ENCODE data around the gene DTNB. TPM values are rescaled to one million over a fixed set of nuclear protein-coding genes. Genes with fewer than 3 reads are reported as not detected.
A peak's percentile ranks its signal among the peaks of the same experiment; 100 is the strongest.

Gene DTNB
- total RNA-seq, 1 donor from 2014 or later = 5.9 TPM

- intact Hi-C loops (cut with micrococcal nuclease) = no loop called here
- DNase-seq (no peak), ATAC-seq (no peak)
Observed at GRCh38 chr2:25447018-25447417, 226.4 kb downstream of the DTNB start.

- ATAC-seq (no peak), DNase-seq (no peak)
- intact Hi-C loops (cut with micrococcal nuclease) = no loop called here
Observed at GRCh38 chr2:25446122-25446521, 227.3 kb downstream of the DTNB start.

- DNase-seq = no peak
- intact Hi-C loops (cut with micrococcal nuclease) = no loop called here
- ATAC-seq = no peak
Observed at GRCh38 chr2:25445464-25445863, 227.9 kb downstream of the DTNB start.

- no peak for DNase-seq
- ATAC-seq = no peak
- intact Hi-C loops (cut with micrococcal nuclease) = no loop called here
Observed at GRCh38 chr2:25444608-25445270, 228.6 kb downstream of the DTNB start.

- DNase-seq (no peak), ATAC-seq (no peak)
- intact Hi-C loops (cut with micrococcal nuclease) = no loop called here
Observed at GRCh38 chr2:25443766-25444165, 229.6 kb downstream of the DTNB start.

- DNase-seq (no peak), ATAC-seq (no peak)
- intact Hi-C loops (cut with micrococcal nuclease) = no loop called here
Observed at GRCh38 chr2:25441353-25441752, 232.0 kb downstream of the DTNB start.

- no peak for DNase-seq
- intact Hi-C loops (cut with micrococcal nuclease) = no loop called here
- no peak for ATAC-seq
Observed at GRCh38 chr2:25438793-25439192, 234.6 kb downstream of the DTNB start.

GRCh38 chr2:25437881-25438662 is 235.3 kb downstream of the DTNB start:
- DNase-seq (no peak), ATAC-seq (no peak)
- intact Hi-C loops (cut with micrococcal nuclease) = no loop called here

GRCh38 chr2:25435421-25435820 is 238.0 kb downstream of the DTNB start:
- no peak for ATAC-seq
- intact Hi-C loops (cut with micrococcal nuclease) = no loop called here
- DNase-seq = no peak

- intact Hi-C loops (cut with micrococcal nuclease) = no loop called here
- no peak for ATAC-seq
- DNase-seq = no peak
Observed at GRCh38 chr2:25431604-25432003, 241.8 kb downstream of the DTNB start.

- ATAC-seq = no peak
- no peak for DNase-seq
- intact Hi-C loops (cut with micrococcal nuclease) = no loop called here
Observed at GRCh38 chr2:25430556-25430955, 242.8 kb downstream of the DTNB start.

- intact Hi-C loops (cut with micrococcal nuclease) = no loop called here
Observed at GRCh38 chr2:25426326-25426725, 247.1 kb downstream of the DTNB start.

GRCh38 chr2:25424426-25425028 is 248.8 kb downstream of the DTNB start:
- DNase-seq (no peak), ATAC-seq (no peak)
- intact Hi-C loops (cut with micrococcal nuclease) = no loop called here

More at GRCh38 chr2:25426326-25426725, 247.1 kb downstream of the DTNB start:
- ATAC-seq (no peak), DNase-seq (no peak)

GRCh38 chr2:25421820-25422411 is 251.5 kb downstream of the DTNB start:
- no peak for ATAC-seq
- DNase-seq = no peak
- intact Hi-C loops (cut with micrococcal nuclease) = no loop called here

GRCh38 chr2:25421289-25421688 is 252.1 kb downstream of the DTNB start:
- ATAC-seq = peak; percentile 33
- intact Hi-C loops (cut with micrococcal nuclease) = no loop called here

GRCh38 chr2:25420820-25421237 is 252.5 kb downstream of the DTNB start:
- ATAC-seq (peak; percentile 30), DNase-seq (no peak)
- intact Hi-C loops (cut with micrococcal nuclease) = no loop called here

More at GRCh38 chr2:25421289-25421688, 252.1 kb downstream of the DTNB start:
- DNase-seq = no peak

GRCh38 chr2:25419678-25420242 is 253.6 kb downstream of the DTNB start:
- DNase-seq = no peak
- ATAC-seq = no peak
- intact Hi-C loops (cut with micrococcal nuclease) = no loop called here

GRCh38 chr2:25418944-25419677 is 254.3 kb downstream of the DTNB start:
- ATAC-seq = no peak
- no peak for DNase-seq
- intact Hi-C loops (cut with micrococcal nuclease) = no loop called here
